HT-29 (cell line): ENCODE results near the gene RAB8A. TPM values are rescaled to one million over a fixed set of nuclear protein-coding genes. Genes with fewer than 3 reads are reported as not detected.

Experiments
- DNase-seq: peaks from one replicate; pipeline ENCODE4 v3.0.0-alpha.2; 2015; ENCODE audit warnings: low spot score
- total RNA-seq: library from RNA; depleted of rRNA; stranded (reverse); fragments of >200 nt; shearing (Covaris generic); gene quantifications from 2 replicates; pipeline ENCODE4 v1.2.3, GENCODE V29; 2014

Gene RAB8A
- total RNA-seq, 1 experiment from 2014 or later = 45.9 TPM

DNA sequence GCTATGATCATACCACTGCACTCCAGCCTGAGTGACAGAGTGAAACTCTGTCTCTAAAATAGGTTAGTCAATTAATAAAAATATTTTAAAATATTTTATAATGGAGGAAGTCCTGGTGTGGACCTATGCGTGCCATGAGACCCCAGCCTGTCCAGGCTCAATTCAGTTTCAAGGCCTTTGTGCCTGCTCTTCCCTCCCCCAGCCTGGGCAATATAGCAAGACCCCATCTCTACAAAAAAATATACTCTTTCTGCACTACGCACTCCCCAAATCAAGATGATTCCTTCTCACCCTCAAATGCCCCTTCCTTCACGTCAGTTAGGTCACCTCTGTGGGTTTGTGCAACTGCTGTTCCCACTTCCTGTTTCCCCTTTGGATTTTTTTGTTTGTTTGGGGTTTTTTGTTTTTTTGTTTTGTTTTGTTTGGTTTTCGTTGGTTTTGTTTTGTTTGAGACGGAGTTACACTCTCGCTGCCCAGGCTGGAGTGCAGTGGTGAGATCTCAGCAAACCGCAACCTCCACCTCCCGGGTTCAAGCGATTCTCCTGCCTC is 30.4 kb downstream of the RAB8A start:
- no peak for DNase-seq

DNA sequence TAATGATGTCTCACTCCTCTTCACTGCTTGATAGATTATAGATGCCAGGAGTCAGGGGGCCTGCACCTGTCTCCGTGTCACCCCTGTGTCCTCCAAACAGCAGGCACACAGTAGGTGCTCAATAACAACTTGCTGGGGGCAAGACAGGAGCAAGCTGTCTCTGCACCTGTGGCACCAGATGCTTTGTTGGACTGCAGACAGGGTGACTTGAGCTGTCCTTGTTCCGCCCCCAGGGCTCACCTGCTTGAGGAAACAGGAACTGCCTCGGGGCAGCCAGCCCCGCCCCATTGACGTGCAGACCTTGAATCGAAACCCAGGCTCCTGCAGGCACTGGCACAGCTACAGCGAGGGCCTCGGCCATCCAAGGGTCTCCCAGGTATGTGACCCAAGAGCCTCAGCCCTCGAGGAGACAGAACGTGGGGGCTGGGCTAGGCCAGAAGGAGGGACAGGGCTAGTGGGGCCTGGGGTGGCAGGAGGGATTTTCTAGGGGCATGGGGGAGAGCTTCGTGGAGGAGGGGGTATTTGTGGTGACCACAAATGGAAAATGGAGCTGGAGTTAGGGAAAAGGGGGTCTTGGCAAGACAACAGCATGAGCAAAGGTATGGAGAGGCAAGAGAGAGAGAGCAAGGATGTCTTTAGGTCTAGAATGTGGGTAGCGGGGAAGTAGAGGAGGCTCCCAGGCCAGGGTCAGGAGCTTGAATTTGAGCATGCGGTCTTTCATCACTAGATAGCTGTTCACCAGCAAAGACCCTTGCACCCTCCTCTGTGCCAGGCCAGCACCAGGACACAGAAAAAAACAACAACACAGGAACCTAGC is 31.9 kb downstream of the RAB8A start, which contains the start of gene HSH2D:
HSH2D (plus strand) TSS at position 287 of the 817 bp plus-strand sequence. CDS start 5,066 bp downstream, outside the sequence.
- peak; percentile 68 for DNase-seq

DNA sequence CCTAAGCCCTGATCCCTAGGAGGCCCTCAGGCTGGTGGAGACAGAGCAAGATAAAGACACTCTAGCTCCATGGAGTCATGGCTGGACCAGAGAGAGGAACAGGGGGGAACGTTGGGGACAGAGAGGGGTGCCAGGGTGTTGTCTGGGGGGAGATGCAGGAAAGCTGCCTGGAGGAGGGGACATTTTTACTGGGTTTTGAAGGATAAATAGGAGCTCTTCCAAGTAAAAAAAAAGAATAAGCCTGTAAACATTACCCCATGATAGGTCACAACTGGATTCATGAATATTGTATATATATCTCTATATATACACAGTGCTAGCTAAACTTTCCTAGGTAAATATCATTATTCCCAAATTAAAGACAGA is 32.5 kb downstream of the RAB8A start:
- no peak for DNase-seq

DNA sequence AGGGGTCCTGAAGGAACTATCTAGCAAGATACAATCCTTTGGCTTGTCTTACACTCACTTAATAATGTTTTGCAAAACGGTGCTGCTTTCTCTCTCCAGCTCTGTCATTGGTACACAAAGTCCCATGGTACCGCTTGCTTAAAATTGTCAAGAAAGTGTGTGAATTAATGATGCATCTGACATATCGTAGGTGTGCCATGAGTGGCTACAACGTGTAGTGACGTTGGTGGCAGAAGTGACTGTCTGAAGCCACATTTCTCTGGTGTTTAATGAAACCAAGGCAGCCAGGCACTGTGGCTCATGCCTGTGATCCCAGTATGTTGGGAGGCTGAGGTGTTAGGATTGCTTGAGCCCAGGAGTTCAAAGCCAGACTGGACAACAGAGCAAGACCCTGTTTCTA is 34.4 kb downstream of the RAB8A start:
- no peak for DNase-seq

DNA sequence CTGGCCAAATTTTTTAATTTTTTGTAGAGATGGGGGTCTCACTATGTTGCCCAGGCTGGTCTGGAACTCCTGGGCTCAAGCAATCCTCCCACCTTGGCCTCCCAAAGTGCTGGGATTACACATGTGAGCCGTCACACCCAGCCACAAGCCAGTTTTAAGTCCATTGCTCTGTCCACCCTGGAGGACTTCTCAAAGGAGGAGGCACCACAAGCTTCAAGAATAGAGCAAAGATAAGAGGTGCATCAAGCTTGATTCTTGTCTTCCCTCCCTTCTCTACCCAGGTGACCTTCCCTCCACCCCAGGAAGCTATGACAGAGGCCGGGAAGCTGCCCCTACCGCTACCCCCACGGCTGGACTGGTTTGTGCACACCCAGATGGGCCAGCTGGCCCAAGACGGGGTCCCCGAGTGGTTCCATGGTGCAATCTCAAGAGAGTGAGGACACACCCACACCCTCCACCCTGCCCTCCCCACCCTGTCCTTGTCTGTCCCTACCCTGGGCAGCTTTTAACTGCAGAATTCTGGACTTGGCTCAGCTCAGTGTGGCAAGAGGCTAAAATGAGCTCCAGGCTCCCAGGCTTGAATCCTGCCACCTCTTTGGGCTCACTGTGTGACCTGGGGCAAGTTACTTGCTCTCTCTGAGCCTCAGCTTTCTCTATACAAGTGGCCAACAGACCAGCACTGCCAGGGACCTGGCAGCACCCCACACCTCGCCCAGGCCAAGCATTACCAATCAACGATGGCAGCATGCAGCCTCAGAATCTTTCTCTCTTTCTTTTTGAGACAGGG is 36.9 kb downstream of the RAB8A start:
- no peak for DNase-seq

DNA sequence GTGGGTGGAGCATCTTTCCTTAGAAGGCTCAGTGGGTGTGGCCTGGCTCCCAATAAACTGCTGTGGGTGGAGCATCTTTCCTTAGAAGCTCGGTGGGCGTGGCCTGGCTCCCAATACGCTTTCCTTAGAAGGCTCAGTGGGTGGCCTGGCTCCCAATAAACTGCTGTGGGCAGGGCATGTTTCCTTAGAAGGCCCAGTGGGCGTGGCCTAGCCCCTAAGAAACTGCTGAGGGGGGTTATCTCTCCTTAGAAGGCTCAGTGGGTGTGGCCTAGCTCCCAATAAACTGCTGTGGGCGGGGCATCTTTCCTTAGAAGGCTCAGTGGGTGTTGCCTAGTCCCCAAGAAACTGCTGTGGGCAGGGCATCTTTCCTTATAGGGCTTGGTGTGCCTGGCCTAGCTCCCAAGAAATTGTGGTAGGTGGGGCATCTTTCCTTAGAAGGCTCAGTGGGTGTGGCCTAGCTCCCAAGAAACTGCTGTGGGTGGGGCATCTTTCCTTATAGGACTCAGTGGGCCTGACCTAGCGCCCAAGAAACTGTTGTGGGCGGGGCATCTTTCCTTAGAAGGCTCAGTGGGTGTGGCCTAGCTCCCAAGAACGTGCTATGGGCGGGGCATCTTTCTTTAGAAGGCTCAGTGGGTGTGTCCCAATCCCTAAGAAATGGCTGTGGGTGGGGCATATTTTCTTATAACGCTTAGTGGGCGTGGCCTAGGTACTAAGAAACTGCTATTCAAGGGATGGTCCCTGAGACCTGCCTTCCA is 42.1 kb downstream of the RAB8A start:
- no peak for DNase-seq

DNA sequence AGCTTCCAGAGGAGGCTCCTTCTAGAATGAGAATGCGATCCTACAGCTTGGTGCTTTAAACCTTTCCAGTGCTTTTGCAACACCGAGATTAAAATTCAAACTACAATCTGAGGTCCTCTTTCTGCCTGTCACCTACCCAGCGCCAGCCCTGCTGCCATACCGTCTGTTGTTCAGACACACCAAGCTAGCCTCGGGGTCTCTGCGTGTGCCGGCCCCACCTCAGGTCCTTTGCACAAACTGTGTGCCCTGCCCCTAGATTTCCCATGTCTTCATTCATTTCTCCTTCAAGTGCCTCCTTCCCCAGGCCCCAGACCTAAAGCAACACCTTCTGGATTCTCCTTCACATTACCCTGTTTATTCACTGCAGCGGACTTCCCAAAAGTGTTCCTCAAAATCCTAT is 42.9 kb downstream of the RAB8A start:
- DNase-seq = no peak

DNA sequence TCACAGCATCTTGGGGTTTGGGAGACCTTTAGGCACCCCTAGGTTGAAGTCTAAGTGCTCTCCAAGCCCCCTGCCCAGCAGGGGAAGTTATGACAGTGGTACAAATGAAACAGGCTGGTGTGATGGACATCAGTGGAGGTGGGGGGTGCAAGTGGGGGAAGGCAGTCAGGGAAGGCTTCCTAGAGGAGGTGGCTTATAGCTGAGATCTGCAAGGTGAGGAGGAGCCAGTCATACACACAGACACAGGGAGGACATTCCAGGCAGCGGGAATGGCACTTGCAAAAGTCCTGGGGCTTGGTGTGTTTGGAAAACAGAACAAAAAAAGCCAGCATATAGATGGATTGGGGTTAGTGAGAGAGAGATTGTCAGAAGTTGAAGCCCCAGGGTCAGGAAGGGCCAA is 43.4 kb downstream of the RAB8A start:
- no peak for DNase-seq

DNA sequence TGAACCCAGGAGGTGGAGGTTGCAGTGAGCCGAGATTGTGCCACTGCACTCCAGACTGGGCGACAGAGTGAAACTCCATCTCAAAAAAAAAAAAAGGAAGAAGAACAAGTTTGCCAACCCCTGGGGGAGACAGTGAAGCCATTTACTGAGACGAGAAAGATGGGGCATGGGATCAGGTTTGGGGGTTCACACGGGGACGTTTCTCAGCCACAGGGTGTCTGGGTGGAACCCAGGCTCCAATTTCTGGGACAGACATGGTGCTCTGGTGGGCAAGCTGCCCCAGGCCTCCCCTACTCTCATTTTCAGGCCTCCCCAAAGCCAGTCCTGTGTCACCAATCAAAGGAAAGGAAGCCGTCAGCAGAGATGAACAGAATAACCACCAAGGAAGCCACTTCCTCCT is 45.2 kb downstream of the RAB8A start:
- DNase-seq = no peak

DNA sequence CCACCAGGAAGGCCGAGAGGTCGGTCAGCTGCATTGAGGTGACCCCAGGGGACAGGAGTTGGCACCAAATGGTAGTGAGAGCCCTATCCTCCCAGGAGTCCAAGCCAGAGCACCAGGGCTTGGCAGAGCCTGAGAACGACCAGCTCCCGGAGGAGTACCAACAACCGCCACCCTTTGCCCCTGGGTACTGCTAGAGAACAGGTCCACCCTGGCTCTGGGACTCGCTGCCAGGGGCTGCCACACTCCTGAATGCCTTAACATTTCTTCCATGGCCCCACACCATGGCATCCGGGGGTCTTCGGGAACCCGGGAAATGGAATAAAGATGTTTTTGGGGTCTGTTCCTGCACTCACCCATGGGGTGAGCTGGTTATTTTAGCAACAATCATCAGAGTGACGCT is 45.9 kb downstream of the RAB8A start:
- DNase-seq = no peak

DNA sequence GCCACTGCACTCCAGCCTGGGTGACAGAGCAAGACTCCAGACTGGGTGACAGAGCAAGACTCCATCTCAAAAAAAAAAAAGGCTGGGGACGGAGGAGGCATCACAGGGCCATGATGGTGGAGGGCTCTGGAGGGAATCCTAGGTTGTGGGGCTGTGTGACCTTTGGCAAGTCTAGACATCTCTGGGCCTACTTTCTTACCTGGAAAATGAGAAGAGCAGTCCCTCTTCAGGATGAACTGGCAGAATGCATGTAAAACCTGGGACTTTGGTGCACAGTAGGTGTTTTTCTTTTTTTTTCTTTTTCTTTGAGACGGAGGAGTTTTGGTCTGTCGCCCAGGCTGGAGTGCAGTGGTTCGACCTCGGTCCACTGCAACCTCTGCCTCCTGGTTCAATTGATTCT is 48.0 kb downstream of the RAB8A start:
- no peak for DNase-seq

DNA sequence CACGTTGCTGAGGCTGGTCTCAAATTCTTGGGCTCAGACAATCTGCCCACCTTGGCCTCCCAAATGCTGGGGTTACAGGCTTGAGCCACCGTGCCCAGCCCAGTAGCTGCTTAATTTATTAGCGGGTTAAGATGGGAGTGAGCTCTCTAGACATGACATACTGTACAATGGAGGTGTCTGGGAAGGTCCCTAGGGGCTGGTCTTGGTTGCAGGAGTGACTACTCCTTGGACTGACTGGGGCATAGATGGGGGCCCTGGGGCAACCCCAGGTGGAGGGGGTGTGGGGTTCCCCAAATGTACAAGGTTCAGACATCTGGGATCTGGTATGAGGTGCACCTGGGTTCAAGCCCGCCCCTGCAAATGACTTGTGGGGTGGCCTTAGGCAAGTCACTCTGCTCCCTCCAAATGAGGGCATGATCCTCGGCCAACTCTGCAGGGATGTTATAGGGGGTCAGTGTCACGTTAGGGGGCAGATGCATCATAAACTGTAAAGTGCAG is 48.8 kb downstream of the RAB8A start:
- no peak for DNase-seq

DNA sequence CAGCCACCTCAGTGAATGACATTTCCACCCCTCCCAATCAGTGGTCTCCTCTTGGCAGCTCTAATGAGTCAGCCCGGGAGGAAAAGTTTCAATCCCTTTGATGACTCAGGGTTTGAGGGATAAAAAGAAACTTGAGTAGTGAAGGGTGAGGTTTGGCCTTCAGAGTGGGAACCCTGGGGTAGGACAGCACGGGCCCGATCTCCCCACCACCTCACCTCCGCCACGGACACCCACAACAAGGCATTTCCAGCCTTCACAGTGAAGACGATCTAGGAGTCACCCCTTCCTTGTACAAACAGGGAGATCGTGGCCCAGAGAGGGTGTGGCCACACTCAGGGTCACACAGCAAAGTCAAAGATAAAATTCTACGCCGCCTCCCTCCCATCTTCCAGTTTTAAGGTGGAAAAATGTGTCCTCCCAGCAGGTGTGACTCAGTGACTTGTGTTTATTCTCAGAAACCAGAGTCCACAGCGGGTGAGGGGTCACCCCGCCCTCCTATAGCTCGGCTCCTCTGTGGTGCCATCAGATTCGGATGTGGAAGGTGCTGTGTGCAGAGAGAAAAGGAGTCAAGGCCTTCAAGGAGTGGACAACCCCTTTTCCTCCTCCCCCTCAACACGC is 49.4 kb downstream of the RAB8A start:
- DNase-seq = no peak

DNA sequence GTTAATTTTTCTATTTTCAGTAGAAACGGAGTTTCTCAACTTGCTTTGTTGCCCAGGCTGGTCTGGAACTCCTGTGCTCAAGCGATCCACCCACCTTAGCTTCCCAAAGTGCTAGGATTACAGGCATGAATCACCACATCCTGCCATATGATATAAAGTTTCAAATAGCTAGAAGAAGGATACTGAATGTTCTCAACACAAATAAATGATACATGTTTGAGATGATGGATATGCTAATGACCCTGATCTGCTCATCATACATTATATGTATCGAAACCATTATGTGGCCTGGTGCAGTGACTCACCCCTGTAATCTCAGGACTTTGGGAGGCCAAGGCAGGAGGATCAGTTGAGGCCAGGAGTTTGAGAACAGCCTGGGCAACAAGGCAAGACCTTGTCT is 50.2 kb downstream of the RAB8A start:
- no peak for DNase-seq

DNA sequence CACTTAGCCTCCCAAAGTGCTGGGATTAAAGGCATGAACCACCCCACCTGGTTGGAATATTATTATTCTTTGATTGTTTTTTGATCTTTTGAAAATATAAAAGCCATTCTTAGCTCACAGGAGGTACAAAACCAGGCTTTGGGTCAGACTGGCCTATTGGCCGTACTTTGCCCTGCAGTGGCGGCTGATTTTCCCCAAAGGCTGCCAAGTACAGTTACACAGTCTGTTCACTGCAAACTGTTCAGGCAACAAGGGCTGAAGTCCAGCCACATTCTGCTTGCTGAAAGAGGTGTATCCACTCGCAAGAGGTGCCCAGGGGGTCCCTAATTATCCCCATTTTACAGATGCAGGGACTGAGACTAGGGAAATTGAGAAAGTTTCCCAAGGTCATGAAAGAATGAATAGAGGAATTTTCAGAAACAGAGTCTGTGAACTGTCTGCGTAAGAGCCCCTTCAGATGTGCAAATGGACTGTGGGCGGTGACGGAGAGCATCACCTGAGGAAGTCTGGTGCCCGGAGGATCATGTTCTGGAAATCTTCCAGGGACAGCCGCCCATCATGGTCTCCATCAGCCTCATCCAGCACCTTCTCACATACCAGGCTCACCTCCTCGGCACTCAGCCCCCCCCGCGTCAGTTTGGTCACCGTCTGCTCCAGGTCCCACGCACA is 52.7 kb downstream of the RAB8A start:
- no peak for DNase-seq

DNA sequence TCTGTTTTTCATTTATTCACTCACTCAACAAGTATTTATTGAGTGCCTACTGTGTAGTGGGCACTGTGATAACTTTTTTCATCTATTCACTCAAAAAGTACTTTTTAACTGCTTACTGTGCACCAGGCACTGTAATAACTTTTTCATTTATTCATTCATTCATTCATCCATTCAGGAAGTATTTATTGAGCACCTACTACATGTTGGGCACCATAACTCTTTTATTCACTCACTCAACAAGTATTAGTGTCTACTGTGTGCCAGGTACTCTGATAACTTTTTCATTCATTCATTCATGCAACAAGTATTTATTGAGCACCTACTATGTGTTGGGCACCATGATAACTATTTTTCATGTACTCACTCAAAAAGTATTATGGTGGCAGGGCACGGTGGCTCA is 54.7 kb downstream of the RAB8A start:
- DNase-seq = no peak

DNA sequence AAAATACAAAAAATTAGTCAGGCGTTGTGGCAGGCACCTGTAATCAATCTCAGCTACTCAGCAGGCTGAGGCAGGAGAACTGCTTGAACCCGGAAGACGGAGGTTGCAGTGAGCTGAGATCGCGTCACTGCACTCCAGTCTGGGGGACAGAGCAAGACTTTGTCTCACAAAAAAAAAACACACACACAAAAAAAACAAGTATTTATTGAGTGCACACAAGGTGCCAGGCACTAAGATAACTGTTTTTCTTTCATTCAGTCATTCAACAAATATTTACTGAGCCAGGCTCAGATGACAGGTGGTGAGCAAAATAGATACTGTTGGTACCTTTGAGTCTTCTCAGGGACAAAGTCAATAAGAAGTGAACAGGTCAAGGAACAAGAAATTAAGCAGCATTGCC is 55.4 kb downstream of the RAB8A start:
- no peak for DNase-seq

DNA sequence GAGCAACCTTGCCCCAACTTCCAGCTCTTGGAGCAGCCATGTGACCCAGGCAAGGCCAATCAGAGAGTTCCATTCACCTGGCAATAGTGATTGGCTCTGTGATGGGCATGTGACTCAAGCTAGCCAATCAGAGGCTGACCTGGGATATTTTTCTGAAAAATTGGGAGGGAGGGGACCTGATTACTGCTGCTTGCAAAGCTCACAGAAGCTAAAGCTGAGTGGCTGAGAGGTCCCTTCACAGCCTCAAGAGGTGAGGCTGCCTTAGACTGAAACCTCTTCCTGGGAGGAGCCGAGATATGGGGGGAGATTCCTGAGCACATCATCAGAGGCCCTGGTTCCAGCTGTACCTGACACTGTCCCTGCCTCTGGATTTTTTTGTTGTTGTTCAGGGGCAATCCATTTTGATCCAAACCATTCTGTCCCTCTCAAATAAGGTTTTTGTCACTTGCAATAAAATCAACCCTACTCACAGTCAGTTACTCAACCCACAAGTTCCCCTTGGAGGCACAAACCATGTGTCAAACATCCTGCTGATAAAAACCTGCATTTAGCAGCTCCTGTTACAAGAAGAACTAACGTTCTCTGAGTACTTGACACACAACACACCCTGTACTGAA is 56.9 kb downstream of the RAB8A start:
- no peak for DNase-seq

DNA sequence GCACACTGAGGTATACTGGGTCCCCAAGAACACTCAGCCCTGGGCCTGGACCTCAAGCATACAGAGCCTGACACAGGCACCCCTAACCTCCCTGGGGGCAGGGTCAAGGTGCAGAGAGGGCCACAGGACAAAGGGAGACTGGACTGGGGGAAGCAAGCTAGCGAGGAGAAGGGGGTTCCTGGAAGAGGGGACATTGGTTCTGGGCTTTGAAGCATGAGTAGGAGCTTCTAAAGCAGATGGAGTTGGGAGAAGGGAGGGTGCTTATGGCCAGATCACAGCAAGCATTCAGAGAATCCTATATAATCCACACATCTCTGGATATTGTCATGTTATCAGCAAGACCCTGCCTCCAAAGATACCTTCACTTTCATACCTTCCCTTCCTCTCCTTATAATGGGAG is 58.4 kb downstream of the RAB8A start:
- no peak for DNase-seq

DNA sequence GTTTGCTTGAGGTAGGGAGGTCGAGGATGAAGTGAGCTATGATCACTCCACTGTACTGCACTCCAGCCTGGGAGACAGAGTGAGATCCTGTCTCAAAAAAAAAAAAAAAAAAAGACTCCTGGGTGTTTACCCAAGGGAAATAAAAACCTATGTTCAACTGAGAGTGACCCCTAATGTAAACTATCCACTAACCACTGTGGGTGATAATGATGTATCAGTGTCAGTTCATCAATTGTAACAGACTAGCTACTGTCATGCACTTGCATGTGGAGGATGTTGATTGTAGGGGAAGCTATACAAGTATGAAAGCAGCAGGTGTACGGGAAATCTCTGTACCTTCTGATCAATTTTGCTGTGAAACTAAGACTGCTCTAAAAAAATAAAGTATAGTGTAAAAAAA is 64.3 kb downstream of the RAB8A start:
- no peak for DNase-seq
